Ascending aorta (tissue), 2 donors: ENCODE data around the gene PKN3. TPM values are rescaled to one million over a fixed set of nuclear protein-coding genes. Genes with fewer than 3 reads are reported as not detected.

Experiments
- DNase-seq, 2 donors: peaks; one replicate each; pipeline ENCODE4 v3.0.0-alpha.2; 2019; ENCODE audit warnings: low spot score in 2 of 2
- H3K27ac ChIP-seq, 2 donors: fragments of 200-600 bp; sonication (generic); one replicate each; pipeline ENCODE4 v1.5.1; 2016 to 2017; ENCODE audit warnings: mild to moderate bottlenecking in 1 of 2
- H3K27me3 ChIP-seq: fragments of 200-600 bp; sonication (generic); one replicate; pipeline ENCODE4 v1.5.1; 2017
- H3K36me3 ChIP-seq, 2 donors: fragments of 200-600 bp; sonication (generic); one replicate each; pipeline ENCODE4 v1.5.1; 2016
- H3K4me1 ChIP-seq, 2 donors: fragments of 200-600 bp; sonication (generic); one replicate each; pipeline ENCODE4 v1.5.1; 2016 to 2017; ENCODE audit warnings: mild to moderate bottlenecking in 1 of 2
- H3K4me3 ChIP-seq, 2 donors: fragments of 200-600 bp; sonication (generic); one replicate each; pipeline ENCODE4 v1.5.1; 2016 to 2017; ENCODE audit warnings: mild to moderate bottlenecking in 1 of 2
- H3K9me3 ChIP-seq, 2 donors: fragments of 200-600 bp; sonication (generic); one replicate each; pipeline ENCODE4 v1.5.1; 2016
- intact Hi-C: fragments of 100-400 bp; cut with DNase I; formaldehyde crosslinking; loops from one replicate; pipeline ENCODE4 v1.15.1; 2023
- total RNA-seq: library from RNA; depleted of rRNA; stranded (reverse); fragments of >200 nt; gene quantifications from one replicate; pipeline ENCODE4 v1.1.0, GENCODE V29; 2016
- TF ChIP-seq, protein P1 (sequence below), 3 experiments: fragments of 200-600 bp in 2 of 3; fragments of 450-650 bp in 1 of 3; sonication (generic) in 2 of 3; IDR thresholded peaks; one replicate each; pipeline ENCODE4 v1.5.1; 2016 to 2019; ENCODE audit warnings: antibody characterized with exemption in 3 of 3, mild to moderate bottlenecking in 1 of 3, moderate library complexity in 1 of 3

PKN3 gene
- total RNA-seq, 1 donor from 2014 or later, result 28.8 TPM

DNA sequence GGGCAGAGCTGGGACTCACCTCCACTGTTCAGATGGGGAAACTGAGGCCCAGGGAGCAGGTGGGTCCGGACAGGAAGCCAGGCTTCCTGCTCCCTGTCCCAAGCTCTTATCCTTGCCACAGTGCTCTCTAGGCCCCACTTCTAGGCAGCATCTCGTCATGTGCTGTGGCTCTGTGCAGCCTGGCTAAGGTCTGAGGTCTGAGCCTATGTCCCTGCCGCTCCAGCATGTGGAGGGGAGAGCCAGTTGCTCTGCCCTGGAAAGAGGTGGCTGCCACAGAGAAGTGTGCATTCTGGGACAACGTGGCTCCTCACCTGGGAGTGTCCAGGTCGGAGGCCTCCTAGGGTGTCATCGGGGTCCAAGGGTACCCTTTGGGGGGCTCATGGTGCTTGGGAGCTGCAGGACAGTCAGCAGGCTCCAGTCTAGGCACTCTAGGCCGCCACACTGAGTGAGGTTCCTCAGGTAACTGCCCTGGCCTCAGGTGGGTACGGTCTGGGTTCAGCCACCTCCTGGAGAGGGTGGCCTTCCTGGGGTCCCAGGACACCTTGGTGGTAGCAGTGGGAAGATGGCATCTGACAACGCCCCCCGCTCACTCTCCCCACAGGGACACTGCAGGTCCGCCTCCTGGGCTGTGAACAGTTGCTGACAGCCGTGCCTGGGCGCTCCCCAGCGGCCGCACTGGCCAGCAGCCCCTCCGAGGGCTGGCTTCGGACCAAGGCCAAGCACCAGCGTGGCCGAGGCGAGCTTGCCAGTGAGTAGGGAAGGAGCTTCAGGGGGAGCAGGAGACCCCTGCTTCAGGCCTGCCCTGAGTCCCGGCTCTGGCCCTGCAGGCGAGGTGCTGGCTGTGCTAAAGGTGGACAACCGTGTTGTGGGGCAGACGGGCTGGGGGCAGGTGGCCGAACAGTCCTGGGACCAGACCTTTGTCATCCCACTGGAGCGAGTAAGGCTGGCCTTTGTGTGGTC is 10.4 kb downstream of the PKN3 start:
- intact Hi-C loops, result no loop called here
- Histone ChIP-seq H3K9me3 (no peaks in the 10 kb centered on the region), H3K27me3 (no peaks in the 10 kb centered on the region), H3K4me3 (no peak overlapping the region), H3K36me3 (no peaks in the 10 kb centered on the region), H3K27ac (no peak overlapping the region), H3K4me1 (no peaks in the 10 kb centered on the region)
- TF ChIP-seq, protein P1, sequence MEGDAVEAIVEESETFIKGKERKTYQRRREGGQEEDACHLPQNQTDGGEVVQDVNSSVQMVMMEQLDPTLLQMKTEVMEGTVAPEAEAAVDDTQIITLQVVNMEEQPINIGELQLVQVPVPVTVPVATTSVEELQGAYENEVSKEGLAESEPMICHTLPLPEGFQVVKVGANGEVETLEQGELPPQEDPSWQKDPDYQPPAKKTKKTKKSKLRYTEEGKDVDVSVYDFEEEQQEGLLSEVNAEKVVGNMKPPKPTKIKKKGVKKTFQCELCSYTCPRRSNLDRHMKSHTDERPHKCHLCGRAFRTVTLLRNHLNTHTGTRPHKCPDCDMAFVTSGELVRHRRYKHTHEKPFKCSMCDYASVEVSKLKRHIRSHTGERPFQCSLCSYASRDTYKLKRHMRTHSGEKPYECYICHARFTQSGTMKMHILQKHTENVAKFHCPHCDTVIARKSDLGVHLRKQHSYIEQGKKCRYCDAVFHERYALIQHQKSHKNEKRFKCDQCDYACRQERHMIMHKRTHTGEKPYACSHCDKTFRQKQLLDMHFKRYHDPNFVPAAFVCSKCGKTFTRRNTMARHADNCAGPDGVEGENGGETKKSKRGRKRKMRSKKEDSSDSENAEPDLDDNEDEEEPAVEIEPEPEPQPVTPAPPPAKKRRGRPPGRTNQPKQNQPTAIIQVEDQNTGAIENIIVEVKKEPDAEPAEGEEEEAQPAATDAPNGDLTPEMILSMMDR (IDR thresholded peaks at IDR 0.05), result no peak
- DNase-seq, result no peak

DNA sequence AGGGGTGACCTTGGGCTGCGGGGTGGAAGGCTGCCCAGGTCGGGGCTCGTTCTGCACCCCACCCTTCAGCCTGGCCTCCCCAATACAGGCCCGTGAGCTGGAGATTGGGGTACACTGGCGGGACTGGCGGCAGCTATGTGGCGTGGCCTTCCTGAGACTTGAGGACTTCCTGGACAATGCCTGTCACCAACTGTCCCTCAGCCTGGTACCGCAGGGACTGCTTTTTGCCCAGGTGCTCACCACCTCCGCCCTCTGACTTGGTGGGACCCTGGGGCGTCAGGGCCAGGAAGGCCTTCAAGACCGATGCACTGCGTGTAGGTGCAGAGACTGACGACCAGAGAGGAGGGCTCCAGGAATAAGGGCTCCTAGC is 11.1 kb downstream of the PKN3 start:
- intact Hi-C loops, result no loop called here
- H3K27ac ChIP-seq, result no peak overlapping the region
- no peaks in the 10 kb centered on the region for H3K9me3 ChIP-seq
- H3K4me3 ChIP-seq, result no peak overlapping the region
- no peaks in the 10 kb centered on the region for H3K4me1 ChIP-seq
- no peaks in the 10 kb centered on the region for H3K27me3 ChIP-seq
- no peaks in the 10 kb centered on the region for H3K36me3 ChIP-seq
- TF ChIP-seq, protein P1 (IDR thresholded peaks at IDR 0.05), result no peak
- no peak for DNase-seq

- Histone ChIP-seq H3K36me3 (no peaks in the 10 kb centered on the region), H3K4me1 (no peaks in the 10 kb centered on the region), H3K27me3 (no peaks in the 10 kb centered on the region), H3K27ac (no peak overlapping the region), H3K4me3 (no peak overlapping the region), H3K9me3 (no peaks in the 10 kb centered on the region)
- TF ChIP-seq, protein P1 (IDR thresholded peaks at IDR 0.05), result no peak
- DNase-seq, result no peak
- intact Hi-C loops, result no loop called here
Measured at GRCh38 chr9:128713941-128714573, 11.8 kb downstream of the PKN3 start.

DNA sequence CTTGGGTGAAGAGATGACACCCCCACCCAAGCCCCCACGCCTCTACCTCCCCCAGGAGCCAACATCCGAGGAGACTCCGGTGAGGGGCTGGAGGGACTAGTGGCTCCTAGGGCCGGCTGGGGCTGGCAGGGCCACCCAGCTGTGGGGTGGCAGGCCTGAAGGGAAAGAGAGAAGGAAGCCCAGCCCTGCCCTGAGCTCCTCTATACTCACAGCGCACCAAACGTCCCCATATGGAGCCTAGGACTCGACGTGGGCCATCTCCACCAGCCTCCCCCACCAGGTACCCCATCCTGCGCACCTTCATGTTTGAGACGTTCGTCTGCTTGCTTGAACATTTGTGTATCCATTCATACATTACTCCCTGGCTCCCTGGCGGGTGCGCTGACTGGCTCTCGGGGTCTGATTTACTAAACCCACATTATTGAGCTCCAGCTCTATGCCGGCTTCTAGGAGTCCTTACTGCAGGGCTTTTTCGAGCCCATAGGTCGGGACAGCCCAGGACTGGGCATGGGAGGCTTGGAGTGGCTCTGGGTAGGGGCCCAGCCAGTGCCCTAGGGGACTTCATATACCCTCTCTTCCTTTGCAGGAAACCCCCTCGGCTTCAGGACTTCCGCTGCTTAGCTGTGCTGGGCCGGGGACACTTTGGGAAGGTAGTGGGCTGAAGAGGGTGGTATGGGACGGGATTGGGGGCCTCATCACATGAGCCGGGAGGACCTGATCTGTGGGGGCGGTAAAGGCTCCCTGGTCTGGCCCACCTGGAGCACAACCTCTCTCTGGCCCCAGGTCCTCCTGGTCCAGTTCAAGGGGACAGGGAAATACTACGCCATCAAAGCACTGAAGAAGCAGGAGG is 12.5 kb downstream of the PKN3 start:
- Histone ChIP-seq H3K4me1 (no peaks in the 10 kb centered on the region), H3K27ac (no peak overlapping the region), H3K27me3 (no peaks in the 10 kb centered on the region), H3K9me3 (no peaks in the 10 kb centered on the region), H3K36me3 (no peaks in the 10 kb centered on the region), H3K4me3 (no peak overlapping the region)
- TF ChIP-seq, protein P1 (IDR thresholded peaks at IDR 0.05), result no peak
- DNase-seq, result no peak
- intact Hi-C loops, result no loop called here

- Histone ChIP-seq H3K36me3 (no peaks in the 10 kb centered on the region), H3K9me3 (no peaks in the 10 kb centered on the region), H3K27ac (no peak overlapping the region), H3K4me1 (no peaks in the 10 kb centered on the region), H3K4me3 (no peak overlapping the region), H3K27me3 (no peaks in the 10 kb centered on the region)
- TF ChIP-seq, protein P1 (IDR thresholded peaks at IDR 0.05), result no peak
- no peak for DNase-seq
- intact Hi-C loops, result no loop called here
Measured at GRCh38 chr9:128715436-128715750, 13.1 kb downstream of the PKN3 start.
